Pancreas (tissue), 10 donors: ENCODE data around the gene CYP26A1. TPM values are rescaled to one million over a fixed set of nuclear protein-coding genes. Genes with fewer than 3 reads are reported as not detected.

Experiments used
- ATAC-seq, 4 donors: fragments of 200-7000 bp; cut with Tn5 transposase; one replicate each; pipeline versions ENCODE4 v1.8.0 to v1.9.1; 2020; ENCODE audit warnings: mild to moderate bottlenecking in 4 of 4, moderate library complexity in 4 of 4
- DNase-seq, 6 donors: peaks; one replicate each; pipeline ENCODE4 v3.0.0-alpha.2; 2020
- FAIRE-seq: peaks from 2 replicates; lab custom pipeline; 2012; peaks lifted over from hg19 to GRCh38; lab: Jason Lieb, UNC
- H3K27ac ChIP-seq, 4 donors: fragments of 200-600 bp; sonication (generic); 1 replicate in 3 of 4; 2 replicates in 1 of 4; pipeline versions ENCODE4 v1.5.0 to v1.8.0; 2020
- H3K27me3 ChIP-seq, 4 donors: fragments of 200-600 bp; one replicate each; pipeline ENCODE4 v1.8.0; 2021
- H3K36me3 ChIP-seq, 3 donors: fragments of 200-600 bp; sonication (generic) in 1 of 3; one replicate each; pipeline versions ENCODE4 v1.5.0 to v1.8.0; 2020 to 2021
- H3K4me1 ChIP-seq, 3 donors: fragments of 200-600 bp; one replicate each; pipeline ENCODE4 v1.8.0; 2021
- H3K4me3 ChIP-seq, 4 donors: fragments of 200-600 bp; sonication (generic) in 2 of 4; one replicate each; pipeline versions ENCODE4 v1.5.0 to v1.8.0; 2020 to 2021
- H3K9me3 ChIP-seq, 4 donors: fragments of 200-600 bp; one replicate each; pipeline ENCODE4 v1.8.0; 2021
- WGBS, 2 donors: extraction: QIAGEN DNeasy Blood & Tissue Kit; methylation state at CpG; one replicate each; pipeline ENCODE4 v1.1.7; 2013; 5-methylcytosine and 5-hydroxymethylcytosine counted together
- intact Hi-C, 3 donors: fragments of 100-400 bp; cut with DNase I; formaldehyde crosslinking; loops; one replicate each; pipeline versions ENCODE4 v1.11.1 to v1.14.2; 2022
- polyA plus RNA-seq, 2 donors: library from polyadenylated mRNA; stranded (reverse); fragments of 200-250 nt; gene quantifications; one replicate each; pipeline ENCODE4 v1.2.3, GENCODE V29; 2013
- total RNA-seq, 6 donors: library from RNA; stranded (reverse); fragmentation: NEBNext Ultra II Directional in 4 of 6; extraction: Animal tissue kit (Norgen Biotek cat#: 25700) in 4 of 6; gene quantifications; one replicate each; pipeline versions ENCODE4 v1.2.1 to v1.2.4, GENCODE V29; 2021 to 2023
- TF ChIP-seq, protein P1 (sequence below), 4 donors: fragments of 200-600 bp; sonication (generic) in 3 of 4; IDR thresholded peaks; one replicate each; pipeline versions ENCODE4 v1.5.0 to v1.8.0; 2021; ENCODE audit warnings: antibody characterized with exemption in 4 of 4
- donor health status: healthy with polysubstance abuse.
- donor health status: DM: no; HTN: no; CAD: no; lungs with moderate emphysema.
- donor health status: DM: no; HTN: no; CAD: no.
- donor health status: control.
- donor health status: control.
- donor health status: Bipolar disorder and iron deficiency.
- donor health status: DM: yes; HTN: yes; CAD: no.
- donor health status: DM: no; HTN: no; CAD: no.
- donor health status: DM: no; HTN: no; CAD: no.
- donor health status: DM: yes; HTN: yes; CAD: no.

CYP26A1 gene
- total and polyA plus RNA-seq, 8 donors = 0.11 to 0.35 TPM; not detected in 6

DNA sequence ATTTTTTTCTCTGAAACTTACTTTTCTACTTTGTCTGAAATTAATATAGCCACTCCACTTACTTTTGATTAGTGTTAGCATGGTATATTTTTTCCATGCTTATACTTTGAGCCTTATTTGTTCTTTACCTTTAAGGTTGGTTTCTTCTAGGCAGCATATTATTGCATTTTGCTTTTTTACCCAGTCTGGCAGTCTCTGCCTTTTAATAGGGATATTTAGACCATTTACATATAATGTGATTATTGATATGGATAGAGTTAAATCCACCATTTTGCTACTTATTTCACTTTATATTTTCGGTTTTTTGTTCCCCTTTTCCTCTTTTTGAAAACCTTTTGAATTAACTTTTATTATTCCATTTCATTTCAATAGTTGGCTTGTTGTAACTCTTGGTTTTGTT is 30.3 kb downstream of the CYP26A1 start:
- H3K36me3 ChIP-seq = no peaks in the 10 kb centered on the region
- DNase-seq = no peak
- FAIRE-seq = no peak
- no peak for ATAC-seq
- H3K4me1 ChIP-seq = no peaks in the 10 kb centered on the region
- H3K9me3 ChIP-seq = peaks cover 0 to 3% (median 0%) of the 10 kb centered on the region in 4 donors
- intact Hi-C loops = no loop called here
- H3K4me3 ChIP-seq = no peak overlapping the region
- H3K27ac ChIP-seq = no peak overlapping the region
- H3K27me3 ChIP-seq = no peaks in the 10 kb centered on the region
- TF ChIP-seq, protein P1, sequence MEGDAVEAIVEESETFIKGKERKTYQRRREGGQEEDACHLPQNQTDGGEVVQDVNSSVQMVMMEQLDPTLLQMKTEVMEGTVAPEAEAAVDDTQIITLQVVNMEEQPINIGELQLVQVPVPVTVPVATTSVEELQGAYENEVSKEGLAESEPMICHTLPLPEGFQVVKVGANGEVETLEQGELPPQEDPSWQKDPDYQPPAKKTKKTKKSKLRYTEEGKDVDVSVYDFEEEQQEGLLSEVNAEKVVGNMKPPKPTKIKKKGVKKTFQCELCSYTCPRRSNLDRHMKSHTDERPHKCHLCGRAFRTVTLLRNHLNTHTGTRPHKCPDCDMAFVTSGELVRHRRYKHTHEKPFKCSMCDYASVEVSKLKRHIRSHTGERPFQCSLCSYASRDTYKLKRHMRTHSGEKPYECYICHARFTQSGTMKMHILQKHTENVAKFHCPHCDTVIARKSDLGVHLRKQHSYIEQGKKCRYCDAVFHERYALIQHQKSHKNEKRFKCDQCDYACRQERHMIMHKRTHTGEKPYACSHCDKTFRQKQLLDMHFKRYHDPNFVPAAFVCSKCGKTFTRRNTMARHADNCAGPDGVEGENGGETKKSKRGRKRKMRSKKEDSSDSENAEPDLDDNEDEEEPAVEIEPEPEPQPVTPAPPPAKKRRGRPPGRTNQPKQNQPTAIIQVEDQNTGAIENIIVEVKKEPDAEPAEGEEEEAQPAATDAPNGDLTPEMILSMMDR (IDR thresholded peaks at IDR 0.05) = no peak
- WGBS, 2 donors = 45 to 68% methylated on average over 1 of the region's 1 CpG

DNA sequence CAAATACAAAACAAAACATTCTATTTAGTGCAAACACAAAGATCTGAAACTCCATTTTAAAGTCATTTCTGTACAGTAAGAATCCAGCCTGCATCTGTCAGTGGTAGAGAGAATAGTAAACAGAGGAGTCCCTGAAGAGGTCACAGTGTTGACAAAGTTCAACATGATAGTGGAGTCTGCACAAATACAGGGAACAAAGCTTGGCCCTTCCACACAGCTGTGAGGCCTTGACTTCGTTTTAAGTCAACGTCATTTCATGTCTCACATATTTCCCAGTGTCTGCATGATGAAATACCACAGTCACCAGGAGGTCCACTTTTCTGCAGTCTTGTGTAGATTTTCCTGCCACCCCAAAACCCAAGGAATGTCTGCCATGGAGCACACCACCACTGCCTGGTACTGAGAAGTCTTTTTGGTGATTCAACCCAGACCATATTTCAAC is 33.0 kb downstream of the CYP26A1 start:
- DNase-seq (no peak), ATAC-seq (no peak), FAIRE-seq (no peak)
- TF ChIP-seq, protein P1 (IDR thresholded peaks at IDR 0.05) = no peak
- Histone ChIP-seq H3K4me1 (no peaks in the 10 kb centered on the region), H3K36me3 (no peaks in the 10 kb centered on the region), H3K27me3 (no peaks in the 10 kb centered on the region), H3K9me3 (peaks cover 0 to 3% (median 0%) of the 10 kb centered on the region in 4 donors), H3K4me3 (no peak overlapping the region), H3K27ac (no peak overlapping the region)
- WGBS, 2 donors = 23 to 28% methylated on average over 2 of the region's 2 CpGs
- intact Hi-C loops = no loop called here

DNA sequence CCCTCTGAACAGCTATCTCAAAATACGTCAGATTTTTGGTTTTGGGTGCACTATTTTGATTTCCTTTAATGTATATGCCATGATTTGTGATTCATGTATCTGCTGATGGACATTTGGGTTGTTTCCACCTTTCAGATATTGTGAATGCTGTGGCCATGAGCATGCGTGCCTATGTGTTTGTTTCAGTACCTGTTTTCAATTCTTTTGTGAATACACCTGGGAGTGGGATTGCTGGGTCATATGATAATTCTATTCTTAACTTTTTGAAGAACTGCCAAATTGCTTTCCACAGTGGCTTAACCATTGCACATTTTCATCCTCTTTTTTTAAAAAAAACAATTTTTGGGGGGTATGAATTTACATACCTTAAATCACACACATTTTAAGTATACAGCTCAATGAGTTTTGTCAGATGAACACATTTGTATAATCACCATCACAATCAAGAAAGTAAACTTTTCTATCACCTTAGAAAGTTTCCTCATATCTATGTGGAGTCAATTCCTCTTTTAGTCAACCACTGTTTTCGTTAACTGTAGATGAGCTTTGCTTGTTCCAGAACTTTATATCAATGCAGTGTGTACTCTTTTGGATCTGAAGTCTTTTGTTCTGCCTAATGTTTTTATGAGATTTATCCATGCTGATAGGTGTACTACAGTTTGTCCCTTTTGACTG is 36.9 kb downstream of the CYP26A1 start:
- intact Hi-C loops = no loop called here
- TF ChIP-seq, protein P1 (IDR thresholded peaks at IDR 0.05) = no peak
- Histone ChIP-seq H3K27ac (no peak overlapping the region), H3K4me3 (no peak overlapping the region), H3K27me3 (no peaks in the 10 kb centered on the region), H3K9me3 (no peaks in the 10 kb centered on the region), H3K4me1 (no peaks in the 10 kb centered on the region), H3K36me3 (no peaks in the 10 kb centered on the region)
- WGBS, 2 donors = 82 to 90% methylated on average over 3 of the region's 3 CpGs
- DNase-seq (no peak), ATAC-seq (no peak), FAIRE-seq (no peak)

DNA sequence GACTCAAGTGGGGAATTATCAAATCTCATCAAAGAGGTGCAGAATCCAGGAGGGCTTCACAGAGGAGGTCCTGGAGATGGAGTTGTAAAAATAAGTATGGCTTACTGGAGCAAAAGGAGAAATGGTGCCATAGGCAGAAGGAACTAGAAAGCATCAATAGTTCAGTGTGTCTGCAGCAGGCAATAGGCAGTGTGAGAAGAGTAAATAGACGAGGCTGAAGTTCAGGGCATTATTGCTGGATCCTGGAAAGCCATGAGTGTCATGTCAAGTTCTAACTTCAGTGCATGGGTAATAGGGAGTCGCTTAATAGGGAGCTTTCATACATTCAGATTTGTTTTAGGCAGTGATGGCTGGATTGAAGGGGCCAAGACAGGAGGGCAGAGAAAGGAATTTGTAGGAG is 39.3 kb downstream of the CYP26A1 start:
- DNase-seq (no peak), ATAC-seq (no peak), FAIRE-seq (no peak)
- Histone ChIP-seq H3K27me3 (no peaks in the 10 kb centered on the region), H3K36me3 (no peaks in the 10 kb centered on the region), H3K27ac (no peak overlapping the region), H3K9me3 (no peaks in the 10 kb centered on the region), H3K4me3 (no peak overlapping the region), H3K4me1 (no peaks in the 10 kb centered on the region)
- WGBS, 2 donors = 41 to 49% methylated on average over 2 of the region's 2 CpGs
- TF ChIP-seq, protein P1 (IDR thresholded peaks at IDR 0.05) = no peak
- intact Hi-C loops = no loop called here

DNA sequence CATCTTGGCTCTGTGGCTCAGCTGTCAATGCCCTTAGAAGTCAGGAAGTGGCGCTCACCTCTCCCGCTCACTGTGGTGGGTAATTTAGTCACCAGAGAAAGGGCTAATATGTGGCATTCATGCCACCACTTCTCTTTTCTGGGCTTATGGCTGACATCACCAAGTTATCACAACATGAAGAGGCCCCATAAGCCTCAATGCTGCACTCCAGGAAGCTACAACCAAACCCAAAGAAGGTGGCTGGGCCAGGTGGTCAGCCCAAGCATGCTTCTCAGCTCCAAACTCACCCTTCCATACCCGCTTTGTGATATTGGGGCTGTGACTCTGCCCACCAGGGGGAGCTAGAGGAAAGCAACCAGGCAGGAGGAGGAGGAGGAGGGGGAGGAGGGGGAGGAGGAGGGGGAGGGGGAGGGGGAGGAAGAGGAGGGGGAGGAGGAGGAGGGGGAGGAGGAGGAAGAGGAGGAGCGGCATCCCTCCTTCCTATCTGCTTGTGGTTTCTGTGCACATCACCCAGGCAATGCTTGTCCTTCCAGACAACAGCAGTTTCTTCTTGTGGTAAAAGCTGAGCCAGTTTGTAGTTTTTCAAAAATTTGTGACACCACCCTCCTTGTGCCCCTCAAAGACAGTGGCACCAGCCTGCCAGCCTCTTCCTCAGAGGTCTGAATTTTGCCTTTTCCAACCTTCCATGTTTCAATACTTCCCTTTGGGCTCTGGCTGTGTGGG is 42.1 kb downstream of the CYP26A1 start:
- Histone ChIP-seq H3K27me3 (no peaks in the 10 kb centered on the region), H3K27ac (no peak overlapping the region), H3K9me3 (no peaks in the 10 kb centered on the region), H3K4me3 (no peak overlapping the region), H3K36me3 (no peaks in the 10 kb centered on the region), H3K4me1 (no peaks in the 10 kb centered on the region)
- FAIRE-seq (no peak), ATAC-seq (peak; percentile 50 to 80 (median 74)), DNase-seq (peak; percentile 44 to 73 (median 56))
- WGBS, 2 donors = 66 to 73% methylated on average over 4 of the region's 4 CpGs
- TF ChIP-seq, protein P1 (IDR thresholded peaks at IDR 0.05) = no peak
- intact Hi-C loops = no loop called here
